Lower leg skin (tissue), 4 donors: ENCODE measurements around the gene CCND1. TPM values are rescaled to one million over a fixed set of nuclear protein-coding genes. Genes with fewer than 3 reads are reported as not detected.

Source experiments
- DNase-seq, 2 donors: peaks; one replicate each; pipeline ENCODE4 v3.0.0-alpha.2; 2019; ENCODE audit warnings: low spot score in 2 of 2
- H3K4me3 ChIP-seq: fragments of 200-600 bp; sonication (generic); 2 replicates; pipeline ENCODE4 v1.5.1; 2017; ENCODE audit warnings: mild to moderate bottlenecking, low read depth; ENCODE audit not compliant: poor library complexity, severe bottlenecking
- POLR2A ChIP-seq, 2 donors: fragments of 450-650 bp; IDR thresholded peaks; one replicate each; pipeline ENCODE4 v1.6.1; 2016 to 2017; ENCODE audit warnings: antibody characterized with exemption in 2 of 2, mild to moderate bottlenecking in 1 of 2, moderate library complexity in 1 of 2
- WGBS, 2 donors: methylation state at CpG; one replicate each; pipeline ENCODE4 v1.1.5; 2018; 5-methylcytosine and 5-hydroxymethylcytosine counted together
- intact Hi-C: fragments of 100-400 bp; cut with DNase I; formaldehyde crosslinking; loops from one replicate; pipeline ENCODE4 v1.15.0; 2023; ENCODE audit warnings: low total_unique reads
- total RNA-seq, 4 donors: library from RNA; depleted of rRNA; stranded (reverse); fragments of >200 nt; gene quantifications; one replicate each; pipeline ENCODE4 v1.1.0, GENCODE V29; 2016
- TF ChIP-seq, protein P1 (sequence below), 3 donors: fragments of 450-650 bp; IDR thresholded peaks; one replicate each; pipeline ENCODE4 v1.5.1; 2016; ENCODE audit warnings: antibody characterized with exemption in 3 of 3, mild to moderate bottlenecking in 3 of 3, moderate library complexity in 2 of 3

CCND1 gene
- total RNA-seq, 4 donors from 2014 or later: 194 to 370 (median 229) TPM

- intact Hi-C loops: no loop called here
- no peak overlapping the region for H3K4me3 ChIP-seq
- TF ChIP-seq, protein P1, sequence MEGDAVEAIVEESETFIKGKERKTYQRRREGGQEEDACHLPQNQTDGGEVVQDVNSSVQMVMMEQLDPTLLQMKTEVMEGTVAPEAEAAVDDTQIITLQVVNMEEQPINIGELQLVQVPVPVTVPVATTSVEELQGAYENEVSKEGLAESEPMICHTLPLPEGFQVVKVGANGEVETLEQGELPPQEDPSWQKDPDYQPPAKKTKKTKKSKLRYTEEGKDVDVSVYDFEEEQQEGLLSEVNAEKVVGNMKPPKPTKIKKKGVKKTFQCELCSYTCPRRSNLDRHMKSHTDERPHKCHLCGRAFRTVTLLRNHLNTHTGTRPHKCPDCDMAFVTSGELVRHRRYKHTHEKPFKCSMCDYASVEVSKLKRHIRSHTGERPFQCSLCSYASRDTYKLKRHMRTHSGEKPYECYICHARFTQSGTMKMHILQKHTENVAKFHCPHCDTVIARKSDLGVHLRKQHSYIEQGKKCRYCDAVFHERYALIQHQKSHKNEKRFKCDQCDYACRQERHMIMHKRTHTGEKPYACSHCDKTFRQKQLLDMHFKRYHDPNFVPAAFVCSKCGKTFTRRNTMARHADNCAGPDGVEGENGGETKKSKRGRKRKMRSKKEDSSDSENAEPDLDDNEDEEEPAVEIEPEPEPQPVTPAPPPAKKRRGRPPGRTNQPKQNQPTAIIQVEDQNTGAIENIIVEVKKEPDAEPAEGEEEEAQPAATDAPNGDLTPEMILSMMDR (IDR thresholded peaks at IDR 0.05): no peak
- no peak for TF ChIP-seq POLR2A (IDR thresholded peaks at IDR 0.05)
- no peak for DNase-seq
- 45 to 48% methylated on average over 17 of the region's 17 CpGs for WGBS, 2 donors
Observed at GRCh38 chr11:69635804-69636511, 5.0 kb upstream of the CCND1 start.

DNA sequence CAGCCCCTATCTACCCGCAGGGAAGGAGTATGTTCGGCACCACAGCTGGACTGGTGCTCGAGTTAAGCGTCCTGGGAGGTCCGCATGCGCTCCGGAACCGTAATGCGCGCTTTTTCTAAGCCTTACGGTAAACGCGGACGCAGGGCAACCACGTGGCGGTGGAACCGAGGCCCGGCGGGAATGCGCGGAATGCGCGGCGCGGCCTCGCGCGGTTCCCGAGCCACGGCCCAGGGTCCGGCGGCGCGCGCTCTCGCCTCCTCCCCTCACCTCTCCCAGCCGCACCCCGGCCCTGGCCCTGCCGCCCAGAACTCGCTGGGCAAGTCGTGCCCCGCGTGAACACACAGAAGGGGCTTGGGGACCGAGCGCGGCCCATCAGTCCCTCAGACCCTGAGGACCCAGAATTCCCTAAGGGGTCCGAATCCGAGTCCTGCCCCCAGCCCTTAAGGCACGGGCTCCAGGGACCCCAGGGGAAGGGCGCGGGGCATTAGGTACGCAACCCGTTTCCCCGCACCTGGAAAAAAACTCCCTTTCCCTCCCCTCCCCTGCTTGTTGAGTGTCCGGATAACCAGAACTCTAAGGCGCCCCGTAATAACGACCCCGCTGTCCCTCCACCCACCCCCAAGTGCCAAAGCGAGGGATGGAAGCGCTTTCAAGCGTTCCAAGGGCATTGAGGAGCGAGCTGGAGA, 4.3 kb upstream of the CCND1 start:
- peak overlapping the region; percentile 23 for H3K4me3 ChIP-seq
- DNase-seq: peak in 1 of 2 donors; percentile 93
- 15 to 17% methylated on average over 16 to 60 of the region's 63 CpGs for WGBS, 2 donors
- intact Hi-C loops: no loop called here
- no peak for TF ChIP-seq POLR2A (IDR thresholded peaks at IDR 0.05)
- TF ChIP-seq, protein P1 (IDR thresholded peaks at IDR 0.05): no peak

DNA sequence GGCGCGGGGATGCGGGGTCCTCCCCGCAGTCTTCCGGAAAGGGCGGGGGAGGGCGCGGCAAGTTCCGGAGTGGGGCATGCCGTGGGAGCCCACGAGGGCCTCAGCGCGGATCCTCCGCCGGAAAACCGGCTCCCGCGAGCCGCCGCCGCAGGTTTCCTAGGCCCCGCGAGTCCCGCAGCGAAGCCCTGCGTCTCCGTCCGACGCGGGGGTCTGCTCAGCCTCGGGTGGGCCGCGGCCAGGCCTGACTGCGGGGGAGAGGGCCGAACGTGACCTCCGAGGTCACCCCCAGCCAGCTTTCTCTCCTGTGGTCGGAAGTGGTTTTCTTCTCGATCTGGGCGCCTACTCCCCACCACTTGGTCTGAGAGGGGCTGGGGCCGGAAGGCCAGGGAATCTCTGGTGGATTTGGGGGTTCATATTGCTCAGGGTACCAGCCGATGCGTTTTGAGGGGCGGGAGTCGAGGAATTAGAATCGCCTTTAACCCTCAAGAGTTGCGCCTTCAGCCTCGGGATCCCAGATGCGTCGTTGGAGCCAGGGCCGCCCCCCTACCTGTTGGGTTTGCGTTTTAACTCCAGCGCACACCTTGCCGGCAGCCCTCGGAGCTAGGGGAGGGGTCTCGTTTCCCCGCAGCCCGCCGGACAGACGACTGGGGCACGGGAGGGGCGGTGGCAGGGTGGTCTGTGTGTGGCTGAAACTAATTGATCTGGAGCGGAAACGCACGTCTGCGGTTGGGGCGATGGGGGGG, 3.6 kb upstream of the CCND1 start:
- WGBS, 2 donors: 6 to 13% methylated on average over 35 to 65 of the region's 67 CpGs
- DNase-seq: no peak
- intact Hi-C loops: no loop called here
- peak overlapping the region; percentile 23 for H3K4me3 ChIP-seq
- TF ChIP-seq POLR2A (IDR thresholded peaks at IDR 0.05): no peak
- TF ChIP-seq, protein P1 (IDR thresholded peaks at IDR 0.05): no peak

- DNase-seq: no peak
- peak overlapping the region; percentile 23 for H3K4me3 ChIP-seq
- intact Hi-C loops: no loop called here
- no peak for TF ChIP-seq POLR2A (IDR thresholded peaks at IDR 0.05)
- TF ChIP-seq, protein P1 (IDR thresholded peaks at IDR 0.05): no peak
- WGBS, 2 donors: 0 to 1% methylated on average over 23 to 51 of the region's 78 CpGs
Observed at GRCh38 chr11:69637941-69638871, 2.8 kb upstream of the CCND1 start.
